Right lobe of liver (tissue), 6 donors: ENCODE results near the gene MAP3K19. TPM values are rescaled to one million over a fixed set of nuclear protein-coding genes. Genes with fewer than 3 reads are reported as not detected.
"Not testable (repeated sequence)": the region's sequence is repeated elsewhere in the genome, so short reads cannot be mapped to it uniquely, and the experiment has no call there.

Source experiments
- ATAC-seq, 4 donors: fragments of 200-7000 bp; cut with Tn5 transposase; one replicate each; pipeline ENCODE4 v1.9.1; 2020; ENCODE audit warnings: mild to moderate bottlenecking in 4 of 4, moderate library complexity in 4 of 4
- DNase-seq, 3 donors: peaks; one replicate each; pipeline ENCODE4 v3.0.0-alpha.2; 2020
- H3K27ac ChIP-seq, 3 donors: fragments of 200-600 bp; one replicate each; pipeline ENCODE4 v1.8.0; 2022
- H3K27me3 ChIP-seq, 2 donors: fragments of 200-600 bp; one replicate each; pipeline ENCODE4 v1.8.0; 2022
- H3K36me3 ChIP-seq, 4 donors: fragments of 200-600 bp; sonication (generic) in 1 of 4; one replicate each; pipeline versions ENCODE4 v1.5.1 to v1.8.0; 2017 to 2022; ENCODE audit warnings: control low read depth in 1 of 4
- H3K4me1 ChIP-seq, 4 donors: fragments of 200-600 bp; sonication (generic) in 1 of 4; one replicate each; pipeline versions ENCODE4 v1.5.1 to v1.8.0; 2017 to 2022; ENCODE audit warnings: control low read depth in 1 of 4
- H3K4me3 ChIP-seq, 3 donors: fragments of 200-600 bp; one replicate each; pipeline ENCODE4 v1.8.0; 2022
- H3K9me3 ChIP-seq, 4 donors: fragments of 200-600 bp; sonication (generic) in 1 of 4; one replicate each; pipeline versions ENCODE4 v1.5.1 to v1.8.0; 2017 to 2022; ENCODE audit warnings: control low read depth in 1 of 4
- POLR2A ChIP-seq: fragments of 450-650 bp; IDR thresholded peaks from one replicate; pipeline ENCODE4 v1.6.1; 2017; ENCODE audit warnings: antibody characterized with exemption, mild to moderate bottlenecking
- WGBS: methylation state at CpG from one replicate; pipeline ENCODE4 v1.1.6; 2018; ENCODE audit warnings: low coverage, low lambda C conversion rate; ENCODE audit not compliant: insufficient coverage; ENCODE audit errors: missing lambda C conversion rate; 5-methylcytosine and 5-hydroxymethylcytosine counted together
- intact Hi-C, 2 donors: fragments of 100-400 bp; cut with DNase I; formaldehyde crosslinking; loops; one replicate each; pipeline versions ENCODE4 v1.11.2 to v1.14.1; 2022
- total RNA-seq, 6 experiments: library from RNA; depleted of rRNA in 2 of 6; stranded (reverse); fragments of >200 nt in 2 of 6; fragmentation: NEBNext Ultra II Directional in 3 of 6; extraction: Animal tissue kit (Norgen Biotek cat#: 25700) in 3 of 6; gene quantifications; one replicate each; pipeline versions ENCODE4 v1.1.0 to v1.2.4, GENCODE V29; 2016 to 2023
- TF ChIP-seq, protein P1 (sequence below), 4 donors: fragments of 200-600 bp in 3 of 4; fragments of 450-650 bp in 1 of 4; IDR thresholded peaks; one replicate each; pipeline versions ENCODE4 v1.5.1 to v1.8.0; 2016 to 2022; ENCODE audit warnings: antibody characterized with exemption in 4 of 4, mild to moderate bottlenecking in 2 of 4
- donor health status: DM: no; HTN: yes; CAD: no.
- donor health status: DM: no; HTN: no; CAD: no.
- donor health status: DM: no; HTN: no; CAD: no.
- donor health status: DM: no; HTN: yes; CAD: no.
- donor health status: DM: no; HTN: yes; CAD: no.

MAP3K19 gene
- total RNA-seq, 6 experiments from 2014 or later = not detected

DNA sequence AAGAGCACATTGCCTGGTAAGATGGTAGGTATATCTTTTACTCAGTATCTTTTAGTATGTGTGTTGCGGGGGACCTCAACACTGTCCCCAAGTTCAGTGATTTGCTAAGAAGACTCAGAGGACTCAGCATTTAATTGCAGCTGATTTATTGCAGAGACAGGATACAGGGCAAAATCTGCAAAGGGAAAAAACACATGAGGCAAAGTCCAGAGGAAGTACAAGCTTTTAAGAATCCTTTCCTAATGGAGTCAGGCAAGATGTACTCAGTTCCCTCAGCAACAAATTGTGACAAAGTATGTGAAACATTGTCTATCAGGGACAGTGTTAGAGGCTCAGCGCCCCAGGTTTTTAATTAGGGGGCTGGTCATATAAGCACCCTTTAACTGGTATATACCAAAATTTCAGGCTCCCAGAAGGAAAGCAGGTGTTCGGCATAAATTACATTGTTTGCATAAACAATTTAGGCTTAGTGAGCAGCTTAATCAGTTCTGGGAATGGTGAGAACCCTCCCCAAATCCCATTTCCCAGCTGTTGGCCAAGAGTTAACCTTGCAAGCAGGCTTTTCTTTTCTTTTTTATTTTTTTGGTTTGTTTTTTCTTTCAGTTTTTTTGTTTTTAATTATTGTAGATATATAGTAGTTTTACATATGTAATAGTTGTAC, 46.6 kb upstream of the MAP3K19 start:
- Histone ChIP-seq H3K27me3 (no peaks in the 10 kb centered on the region), H3K9me3 (no peaks in the 10 kb centered on the region), H3K4me3 (no peak overlapping the region), H3K4me1 (peaks cover 0 to 19% (median 8%) of the 10 kb centered on the region in 4 donors), H3K27ac (no peak overlapping the region), H3K36me3 (no peaks in the 10 kb centered on the region)
- WGBS = 89% methylated on average over 3 of the region's 3 CpGs
- intact Hi-C loops = no loop called here
- TF ChIP-seq, protein P1, sequence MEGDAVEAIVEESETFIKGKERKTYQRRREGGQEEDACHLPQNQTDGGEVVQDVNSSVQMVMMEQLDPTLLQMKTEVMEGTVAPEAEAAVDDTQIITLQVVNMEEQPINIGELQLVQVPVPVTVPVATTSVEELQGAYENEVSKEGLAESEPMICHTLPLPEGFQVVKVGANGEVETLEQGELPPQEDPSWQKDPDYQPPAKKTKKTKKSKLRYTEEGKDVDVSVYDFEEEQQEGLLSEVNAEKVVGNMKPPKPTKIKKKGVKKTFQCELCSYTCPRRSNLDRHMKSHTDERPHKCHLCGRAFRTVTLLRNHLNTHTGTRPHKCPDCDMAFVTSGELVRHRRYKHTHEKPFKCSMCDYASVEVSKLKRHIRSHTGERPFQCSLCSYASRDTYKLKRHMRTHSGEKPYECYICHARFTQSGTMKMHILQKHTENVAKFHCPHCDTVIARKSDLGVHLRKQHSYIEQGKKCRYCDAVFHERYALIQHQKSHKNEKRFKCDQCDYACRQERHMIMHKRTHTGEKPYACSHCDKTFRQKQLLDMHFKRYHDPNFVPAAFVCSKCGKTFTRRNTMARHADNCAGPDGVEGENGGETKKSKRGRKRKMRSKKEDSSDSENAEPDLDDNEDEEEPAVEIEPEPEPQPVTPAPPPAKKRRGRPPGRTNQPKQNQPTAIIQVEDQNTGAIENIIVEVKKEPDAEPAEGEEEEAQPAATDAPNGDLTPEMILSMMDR (IDR thresholded peaks at IDR 0.05) = no peak
- no peak for TF ChIP-seq POLR2A
- ATAC-seq (peak in 1 of 4 donors; percentile 29), DNase-seq (no peak)

DNA sequence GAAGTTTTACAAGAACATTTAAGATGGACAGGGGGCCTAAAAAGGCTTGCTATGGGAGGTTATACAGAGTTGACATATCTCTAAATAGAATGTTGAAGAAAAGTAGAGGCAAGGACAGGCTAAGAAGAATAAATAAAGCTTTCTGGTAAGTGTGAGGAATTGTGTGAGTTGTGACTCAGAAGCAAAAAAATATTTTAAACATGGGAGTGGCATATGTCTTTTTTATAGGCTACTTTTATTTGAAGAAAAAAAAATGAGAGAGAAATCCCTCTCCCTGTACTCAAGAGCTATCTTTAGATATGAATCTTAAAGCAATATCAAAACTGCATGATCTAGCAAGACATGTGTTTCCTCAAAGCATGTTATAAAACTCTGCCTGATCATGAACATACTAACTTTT, 45.9 kb upstream of the MAP3K19 start:
- Histone ChIP-seq H3K36me3 (no peaks in the 10 kb centered on the region), H3K27me3 (no peaks in the 10 kb centered on the region), H3K4me3 (no peak overlapping the region), H3K4me1 (peaks cover 0 to 19% (median 8%) of the 10 kb centered on the region in 4 donors), H3K27ac (no peak overlapping the region), H3K9me3 (no peaks in the 10 kb centered on the region)
- TF ChIP-seq POLR2A = no peak
- TF ChIP-seq, protein P1 (IDR thresholded peaks at IDR 0.05) = no peak
- intact Hi-C loops = no loop called here
- no peak for DNase-seq
- ATAC-seq = no peak

DNA sequence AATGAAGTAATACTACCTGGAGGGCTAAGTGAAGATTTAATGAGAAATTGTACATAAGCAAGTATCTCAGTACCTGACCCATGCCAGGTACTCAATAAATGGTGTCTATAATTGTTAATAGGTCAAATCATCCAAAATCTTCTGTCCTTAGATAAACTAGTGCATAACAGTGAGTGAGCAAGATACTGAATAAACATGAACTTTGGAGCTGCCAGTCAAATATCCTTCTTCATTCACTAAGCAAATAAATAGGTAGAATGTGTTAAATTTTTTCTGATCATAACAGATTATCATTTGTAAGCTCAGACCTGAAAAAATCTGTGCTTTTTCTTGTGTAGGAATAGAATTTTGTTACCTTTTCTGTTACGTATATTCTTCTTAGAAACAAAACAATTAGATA, 44.4 kb upstream of the MAP3K19 start:
- 78% methylated on average over 1 of the region's 1 CpG for WGBS
- no peaks in the 10 kb centered on the region for H3K36me3 ChIP-seq
- ATAC-seq = peak; percentile 43 to 76 (median 66)
- no peaks in the 10 kb centered on the region for H3K9me3 ChIP-seq
- H3K4me3 ChIP-seq = no peak overlapping the region
- peaks cover 0 to 19% (median 8%) of the 10 kb centered on the region in 4 donors for H3K4me1 ChIP-seq
- H3K27me3 ChIP-seq = no peaks in the 10 kb centered on the region
- intact Hi-C loops = no loop called here
- TF ChIP-seq POLR2A = no peak
- TF ChIP-seq, protein P1 (IDR thresholded peaks at IDR 0.05) = no peak
- no peak for DNase-seq
- no peak overlapping the region for H3K27ac ChIP-seq

DNA sequence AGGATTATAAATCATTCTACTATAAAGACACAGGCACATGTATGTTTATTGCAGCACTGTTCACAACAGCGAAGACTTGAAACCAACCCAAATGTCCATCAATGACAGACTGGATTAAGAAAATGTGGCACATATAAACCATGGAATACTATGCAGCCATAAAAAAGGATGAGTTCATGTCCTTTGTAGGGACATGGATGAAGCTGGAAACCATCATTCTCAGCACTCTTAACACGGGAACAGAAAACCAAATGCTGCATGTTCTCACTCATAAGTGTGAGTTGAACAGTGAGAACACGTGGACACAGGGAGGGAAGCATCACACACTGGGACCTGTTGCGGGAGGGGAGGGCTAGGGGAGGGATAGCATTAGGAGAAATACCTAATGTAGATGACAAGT, 42.4 kb upstream of the MAP3K19 start:
- DNase-seq, ATAC-seq, H3K27me3 ChIP-seq, H3K4me3 ChIP-seq, intact Hi-C loops, H3K36me3 ChIP-seq, H3K27ac ChIP-seq, H3K9me3 ChIP-seq: not testable (repeated sequence)
- peaks cover 0 to 19% (median 8%) of the 10 kb centered on the region in 4 donors for H3K4me1 ChIP-seq
- 92% methylated on average over 3 of the region's 4 CpGs for WGBS

DNA sequence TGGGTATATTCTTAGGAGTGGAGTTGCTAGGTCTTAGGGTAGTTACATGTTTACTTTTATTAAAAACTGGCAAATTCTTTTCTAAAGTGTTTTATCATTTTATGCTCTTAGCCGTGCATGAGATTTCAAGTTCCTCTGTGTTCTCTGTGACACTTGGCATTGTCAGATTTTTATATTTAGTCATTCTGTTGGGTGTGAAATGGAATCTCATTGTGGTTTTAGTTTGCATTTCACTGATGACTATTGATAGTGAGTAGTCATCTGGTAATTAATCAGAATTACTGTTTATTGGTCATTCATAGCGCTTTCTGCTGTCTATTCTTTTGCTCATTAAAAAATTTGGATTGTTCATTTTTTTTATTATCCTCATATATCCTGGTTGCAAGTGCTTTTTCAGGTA, 39.0 kb upstream of the MAP3K19 start:
- WGBS = 69% methylated on average over 2 of the region's 2 CpGs
- intact Hi-C loops = no loop called here
- no peak for TF ChIP-seq POLR2A
- TF ChIP-seq, protein P1 (IDR thresholded peaks at IDR 0.05) = no peak
- H3K27me3 ChIP-seq = no peaks in the 10 kb centered on the region
- DNase-seq (no peak), ATAC-seq (no peak)
- H3K36me3 ChIP-seq = no peaks in the 10 kb centered on the region
- no peak overlapping the region for H3K27ac ChIP-seq
- no peaks in the 10 kb centered on the region for H3K9me3 ChIP-seq
- no peak overlapping the region for H3K4me3 ChIP-seq
- peaks cover 0 to 8% (median 4%) of the 10 kb centered on the region in 4 donors for H3K4me1 ChIP-seq
